NT2/D1 (cell line): ENCODE results near the gene RNF19B.

Experiments used
- YY1 ChIP-seq: IDR thresholded peaks from 2 replicates; pipeline ENCODE4 v1.6.1; 2011; ENCODE audit not compliant: insufficient read length, insufficient read depth
- ZNF274 ChIP-seq: IDR thresholded peaks from 2 replicates; pipeline ENCODE4 v1.6.1; 2011; ENCODE audit warnings: mild to moderate bottlenecking, low read depth, low read length

DNA sequence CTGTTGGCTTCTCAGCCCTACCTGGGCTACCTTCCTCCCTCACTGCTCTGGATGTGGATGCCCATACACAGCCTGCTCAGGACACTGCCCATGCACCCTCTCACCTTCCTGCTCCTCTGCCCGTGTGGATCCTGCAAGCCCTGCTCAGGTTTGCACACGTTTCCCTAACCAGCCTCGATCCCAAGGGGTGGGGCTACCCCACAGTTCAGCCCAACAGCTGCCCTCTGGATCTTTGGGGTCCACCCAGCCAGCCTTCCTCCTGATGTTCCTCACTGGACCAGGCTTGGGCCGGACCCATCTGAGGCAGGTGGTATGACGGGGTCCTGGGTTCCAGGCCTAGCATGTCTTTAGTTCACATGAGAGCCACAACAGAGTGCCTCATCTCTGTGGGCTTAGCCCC lies 68.2 kb downstream of the RNF19B start:
- TF ChIP-seq ZNF274 (no peak), YY1 (no peak)
